Measurements from ENCODE around the gene SERPINH1. TPM values are rescaled to one million over a fixed set of nuclear protein-coding genes. Genes with fewer than 3 reads are reported as not detected.
A peak's percentile ranks its signal among the peaks of the same experiment; 100 is the strongest.
"Not testable (repeated sequence)": the region's sequence is repeated elsewhere in the genome, so short reads cannot be mapped to it uniquely, and the experiment has no call there.

SERPINH1 gene
- polyA plus RNA-seq, 4 donors = 319 to 615 (median 354) TPM

GRCh38 chr11:75571625-75572024 lies 9.6 kb downstream of the SERPINH1 start:
- DNase-seq (ENCODE audit: low read depth in 4 of 4, low spot score in 3 of 4) = no peak

GRCh38 chr11:75572744-75573143 lies 10.7 kb downstream of the SERPINH1 start:
- DNase-seq (ENCODE audit: low read depth in 4 of 4, low spot score in 3 of 4) = no peak

GRCh38 chr11:75574698-75575602 lies 12.9 kb downstream of the SERPINH1 start:
- DNase-seq (ENCODE audit: low read depth in 4 of 4, low spot score in 3 of 4) = no peak

- no peak for DNase-seq (ENCODE audit: low read depth in 4 of 4, low spot score in 3 of 4)
These were observed 14.0 kb downstream of the SERPINH1 start for GRCh38 chr11:75576017-75576416.

- DNase-seq (ENCODE audit: low read depth in 4 of 4, low spot score in 3 of 4) = no peak
These were observed 14.5 kb downstream of the SERPINH1 start for GRCh38 chr11:75576499-75576918.

- DNase-seq (ENCODE audit: low read depth in 4 of 4, low spot score in 3 of 4) = no peak
These were observed 15.2 kb downstream of the SERPINH1 start for GRCh38 chr11:75577207-75577606.

GRCh38 chr11:75578977-75579376 lies 16.9 kb downstream of the SERPINH1 start:
- no peak for DNase-seq (ENCODE audit: low read depth in 4 of 4, low spot score in 3 of 4)

- no peak for DNase-seq (ENCODE audit: low read depth in 4 of 4, low spot score in 3 of 4)
These were observed 17.8 kb downstream of the SERPINH1 start for GRCh38 chr11:75579841-75580240.

GRCh38 chr11:75582506-75582894 lies 20.4 kb downstream of the SERPINH1 start:
- DNase-seq (ENCODE audit: low read depth in 4 of 4, low spot score in 3 of 4) = no peak

- peak in 1 of 4 donors; percentile 78 for DNase-seq (ENCODE audit: low read depth in 4 of 4, low spot score in 3 of 4)
These were observed 21.1 kb downstream of the SERPINH1 start for GRCh38 chr11:75582895-75583717.

- DNase-seq (ENCODE audit: low read depth in 4 of 4, low spot score in 3 of 4) = peak in 1 of 4 donors; percentile 75
These were observed 21.9 kb downstream of the SERPINH1 start for GRCh38 chr11:75583718-75584658.

- DNase-seq (ENCODE audit: low read depth in 4 of 4, low spot score in 3 of 4) = not testable (repeated sequence)
These were observed 22.7 kb downstream of the SERPINH1 start for GRCh38 chr11:75584659-75585292.

GRCh38 chr11:75585293-75585670 lies 23.2 kb downstream of the SERPINH1 start:
- no peak for DNase-seq (ENCODE audit: low read depth in 4 of 4, low spot score in 3 of 4)

- DNase-seq (ENCODE audit: low read depth in 4 of 4, low spot score in 3 of 4) = no peak
These were observed 24.3 kb downstream of the SERPINH1 start for GRCh38 chr11:75586395-75586794.

- no peak for DNase-seq (ENCODE audit: low read depth in 4 of 4, low spot score in 3 of 4)
These were observed 26.0 kb downstream of the SERPINH1 start for GRCh38 chr11:75588051-75588481.

- DNase-seq (ENCODE audit: low read depth in 4 of 4, low spot score in 3 of 4) = no peak
These were observed 27.0 kb downstream of the SERPINH1 start for GRCh38 chr11:75589051-75589450.

- no peak for DNase-seq (ENCODE audit: low read depth in 4 of 4, low spot score in 3 of 4)
These were observed 27.9 kb downstream of the SERPINH1 start for GRCh38 chr11:75589933-75590332.

- DNase-seq (ENCODE audit: low read depth in 4 of 4, low spot score in 3 of 4) = no peak
These were observed 29.3 kb downstream of the SERPINH1 start for GRCh38 chr11:75591371-75591770.

- DNase-seq (ENCODE audit: low read depth in 4 of 4, low spot score in 3 of 4) = no peak
These were observed 29.9 kb downstream of the SERPINH1 start for GRCh38 chr11:75591966-75592365.

GRCh38 chr11:75592715-75593114 lies 30.7 kb downstream of the SERPINH1 start:
- DNase-seq (ENCODE audit: low read depth in 4 of 4, low spot score in 3 of 4) = no peak
